ENCODE data around the gene POT1. TPM values are rescaled to one million over a fixed set of nuclear protein-coding genes. Genes with fewer than 3 reads are reported as not detected.

The POT1 gene
- total RNA-seq, 4 donors from 2014 or later, result 13.8 to 91.6 (median 23.5) TPM

GRCh38 chr7:124773339-124773738 lies 156.3 kb downstream of the POT1 start:
- Histone ChIP-seq H3K9me3 (no peaks in the 10 kb centered on the region), H3K4me3 (no peak overlapping the region), H3K36me3 (no peaks in the 10 kb centered on the region), H3K4me1 (no peaks in the 10 kb centered on the region), H3K27me3 (no peaks in the 10 kb centered on the region), H3K27ac (no peak overlapping the region)
- intact Hi-C loops (cut with DNase I; ENCODE audit: low total_unique reads), result no loop called here
- DNase-seq, result no peak
- TF ChIP-seq CTCF (IDR thresholded peaks at IDR 0.05), result no peak
- no peak for TF ChIP-seq POLR2A (IDR thresholded peaks at IDR 0.05)

Other genes starting within 250 kb of the POT1 start
- gene GPR37, start 164.0 kb downstream of the POT1 start, total RNA-seq, result 10 to 100 TPM in 1 of 4 donors, under 1 TPM in 3; 0.51 to 11.0 (median 0.64) TPM